ENCODE results near the gene TMEM125. TPM values are rescaled to one million over a fixed set of nuclear protein-coding genes. Genes with fewer than 3 reads are reported as not detected.

The TMEM125 gene
- total and polyA plus RNA-seq, 10 of the 15 experiments (the other 5 are each of a cell fraction or from before 2014, with no cell fraction given) = 0.28 TPM; not detected in 9

- TF ChIP-seq CTCF (IDR thresholded peaks at IDR 0.05 in 2 of 3, conservative IDR thresholded peaks at IDR 0.05 in 1 of 3; ENCODE audit: control insufficient read depth in 2 of 3, extremely low read depth in 1 of 3, insufficient read depth in 1 of 3, low read depth in 3 of 3, low read length in 3 of 3) = peak; percentile 62 to 76 (median 74)
Measured at GRCh38 chr1:43238085-43238484, 31.7 kb upstream of the TMEM125 start (continued).

- Histone ChIP-seq H3K27me3 (replicated peaks in 1 of 2; ENCODE audit: control insufficient read depth in 2 of 2, insufficient read depth in 2 of 2, low read length in 1 of 2) (no peaks in the 10 kb centered on the region), H3K36me3 (ENCODE audit: control insufficient read depth in 2 of 2, insufficient read depth in 2 of 2, low read length in 1 of 2) (peaks cover 0 to 2% of the 10 kb centered on the region in 2 experiments; a peak in 2 of 4 replicates), H3K27ac (ENCODE audit: control insufficient read depth, insufficient read depth) (peak overlapping the region; percentile 74), H3K9me3 (replicated peaks; ENCODE audit: control insufficient read depth, insufficient read depth, low read length) (no peaks in the 10 kb centered on the region), H3K9ac (ENCODE audit: control insufficient read depth, insufficient read depth, low read length) (peak overlapping the region; percentile 4), H3K79me2 (ENCODE audit: control insufficient read depth, insufficient read depth, low read length) (no peaks in the 10 kb centered on the region), H3K4me2 (ENCODE audit: control insufficient read depth, insufficient read depth) (peak overlapping the region; percentile 31), H3K4me1 (ENCODE audit: control insufficient read depth, insufficient read depth, low read length) (peaks cover 19% of the 10 kb centered on the region), H3K4me3 (no peak overlapping the region), H4K20me1 (ENCODE audit: control insufficient read depth, insufficient read depth) (no peaks in the 10 kb centered on the region), H2AFZ (ENCODE audit: control insufficient read depth, low read depth, low read length) (peak overlapping the region; percentile 48; the same call in 1 of the 2 replicates)
- ChIA-PET RAD21 (ENCODE audit: unreplicated experiment) (interaction anchor here (0.6 to 3.5 kb wide), 24 partner anchors 10 to 706 kb away, joined by 3 to 52 read pairs (median 6); partner anchors contain the start of genes CDC20, ELOVL1, HYI and KDM4A), SMC1A (ENCODE audit: uncharacterized antibody, unreplicated experiment) (interaction anchor here (0.6 to 4.2 kb wide), 30 partner anchors 12 to 524 kb away, joined by 3 to 70 read pairs (median 4); partner anchors contain the start of genes CDC20, ELOVL1, HYI and KDM4A), POLR2A (interaction anchor here (0.5 to 2.9 kb wide), 10 partner anchors 12 to 473 kb away, joined by 3 to 19 read pairs (median 5); partner anchors contain the start of genes CDC20, MED8 and SZT2), CTCF (interaction anchor here (0.7 to 5.4 kb wide), 30 partner anchors 9 to 797 kb away, joined by 3 to 89 read pairs (median 4); partner anchors contain the start of genes ARTN, CDC20, ELOVL1 and MED8)
- ATAC-seq (peak; percentile 55), DNase-seq (ENCODE audit: low read depth, low spot score) (no peak), FAIRE-seq (peak; percentile 80)
- WGBS (ENCODE audit: insufficient coverage, insufficient replicate concordance, low lambda C conversion rate, missing lambda C conversion rate) = 20% methylated on average over 3 of the region's 3 CpGs
- intact Hi-C loops (cut with micrococcal nuclease; ENCODE audit: unreplicated experiment) (loop anchor here (2.0 to 5.0 kb wide), 3 partner anchors 56 to 523 kb away; partner anchors contain the start of gene CDC20), in situ Hi-C loops (cut with MboI) (no loop called here)
- peak; percentile 71 for TF ChIP-seq ZNF24 (IDR thresholded peaks at IDR 0.05)
- TF ChIP-seq TBL1XR1 (IDR thresholded peaks at IDR 0.05; ENCODE audit: low read depth, low read length) = no peak
- TF ChIP-seq, protein P1, sequence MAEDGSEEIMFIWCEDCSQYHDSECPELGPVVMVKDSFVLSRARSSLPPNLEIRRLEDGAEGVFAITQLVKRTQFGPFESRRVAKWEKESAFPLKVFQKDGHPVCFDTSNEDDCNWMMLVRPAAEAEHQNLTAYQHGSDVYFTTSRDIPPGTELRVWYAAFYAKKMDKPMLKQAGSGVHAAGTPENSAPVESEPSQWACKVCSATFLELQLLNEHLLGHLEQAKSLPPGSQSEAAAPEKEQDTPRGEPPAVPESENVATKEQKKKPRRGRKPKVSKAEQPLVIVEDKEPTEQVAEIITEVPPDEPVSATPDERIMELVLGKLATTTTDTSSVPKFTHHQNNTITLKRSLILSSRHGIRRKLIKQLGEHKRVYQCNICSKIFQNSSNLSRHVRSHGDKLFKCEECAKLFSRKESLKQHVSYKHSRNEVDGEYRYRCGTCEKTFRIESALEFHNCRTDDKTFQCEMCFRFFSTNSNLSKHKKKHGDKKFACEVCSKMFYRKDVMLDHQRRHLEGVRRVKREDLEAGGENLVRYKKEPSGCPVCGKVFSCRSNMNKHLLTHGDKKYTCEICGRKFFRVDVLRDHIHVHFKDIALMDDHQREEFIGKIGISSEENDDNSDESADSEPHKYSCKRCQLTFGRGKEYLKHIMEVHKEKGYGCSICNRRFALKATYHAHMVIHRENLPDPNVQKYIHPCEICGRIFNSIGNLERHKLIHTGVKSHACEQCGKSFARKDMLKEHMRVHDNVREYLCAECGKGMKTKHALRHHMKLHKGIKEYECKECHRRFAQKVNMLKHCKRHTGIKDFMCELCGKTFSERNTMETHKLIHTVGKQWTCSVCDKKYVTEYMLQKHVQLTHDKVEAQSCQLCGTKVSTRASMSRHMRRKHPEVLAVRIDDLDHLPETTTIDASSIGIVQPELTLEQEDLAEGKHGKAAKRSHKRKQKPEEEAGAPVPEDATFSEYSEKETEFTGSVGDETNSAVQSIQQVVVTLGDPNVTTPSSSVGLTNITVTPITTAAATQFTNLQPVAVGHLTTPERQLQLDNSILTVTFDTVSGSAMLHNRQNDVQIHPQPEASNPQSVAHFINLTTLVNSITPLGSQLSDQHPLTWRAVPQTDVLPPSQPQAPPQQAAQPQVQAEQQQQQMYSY (CRISPR knock-in tag; IDR thresholded peaks at IDR 0.05) = no peak
- TF ChIP-seq POLR2AphosphoS5 (IDR thresholded peaks at IDR 0.05; ENCODE audit: low read length) = no peak
- no TSS peak for BruUV-seq (replicated peaks)
Measured at GRCh38 chr1:43238991-43239469, 30.8 kb upstream of the TMEM125 start.

Measured in GM12878 (cell line).